Transverse colon (tissue), 4 donors: ENCODE measurements around the gene COQ5.

ENCODE experiments used
- CTCF ChIP-seq, 5 experiments: fragments of 200-600 bp in 3 of 5; fragments of 450-650 bp in 2 of 5; sonication (generic) in 3 of 5; IDR thresholded peaks; 1 replicate in 2 of 5; 2 replicates in 3 of 5; pipeline ENCODE4 v1.5.1; 2016 to 2017; ENCODE audit warnings: antibody characterized with exemption in 5 of 5, inconsistent platforms in 3 of 5, mild to moderate bottlenecking in 2 of 5, moderate library complexity in 1 of 5
- EP300 ChIP-seq: sonication (generic); formaldehyde crosslinking; IDR thresholded peaks from one replicate; pipeline ENCODE4 v1.6.1; 2017; ENCODE audit warnings: antibody characterized with exemption, low read depth
- POLR2A ChIP-seq: fragments of 450-650 bp; IDR thresholded peaks from one replicate; pipeline ENCODE4 v1.6.1; 2016; ENCODE audit warnings: antibody characterized with exemption, mild to moderate bottlenecking, moderate library complexity
- POLR2AphosphoS5 ChIP-seq, 3 donors: sonication (generic); formaldehyde crosslinking; IDR thresholded peaks; one replicate each; pipeline ENCODE4 v1.6.1; 2016; ENCODE audit warnings: antibody characterized with exemption in 3 of 3

- TF ChIP-seq POLR2AphosphoS5 (IDR thresholded peaks at IDR 0.05) (no peak), CTCF (IDR thresholded peaks at IDR 0.05) (no peak), POLR2A (no peak), EP300 (no peak)
These were observed 45.1 kb upstream of the COQ5 start for GRCh38 chr12:120574106-120574505.
